Liver (tissue), 3 donors: Measurements from ENCODE around the gene XXYLT1.

Experiments
- ATF3 ChIP-seq: IDR thresholded peaks from 2 replicates; pipeline ENCODE4 v1.6.1; 2016; ENCODE audit warnings: antibody characterized with exemption
- CTCF ChIP-seq: fragments of 150-350 bp; IDR thresholded peaks from 2 replicates; pipeline ENCODE4 v1.5.1; 2017; ENCODE audit warnings: improper control_type of control experiment, low read depth, low read length; ENCODE audit not compliant: missing input control
- MAX ChIP-seq: IDR thresholded peaks from 2 replicates; pipeline ENCODE4 v1.6.1; 2016; ENCODE audit warnings: antibody characterized with exemption
- RAD21 ChIP-seq, 2 donors: IDR thresholded peaks; 2 replicates each; pipeline ENCODE4 v1.6.1; 2016; ENCODE audit warnings: antibody characterized with exemption in 2 of 2, mild to moderate bottlenecking in 2 of 2
- REST ChIP-seq: IDR thresholded peaks from 2 replicates; pipeline ENCODE4 v1.6.1; 2016; ENCODE audit warnings: antibody characterized with exemption, mild to moderate bottlenecking
- RXRA ChIP-seq, 2 donors: IDR thresholded peaks; 2 replicates each; pipeline ENCODE4 v1.6.1; 2017 to 2018; ENCODE audit warnings: antibody characterized with exemption in 2 of 2, mild to moderate bottlenecking in 1 of 2
- TAF1 ChIP-seq: conservative IDR thresholded peaks from 2 replicates; pipeline ENCODE4 v1.6.1; 2016; ENCODE audit warnings: antibody characterized with exemption, mild to moderate bottlenecking
- ZBTB33 ChIP-seq: IDR thresholded peaks from 2 replicates; pipeline ENCODE4 v1.6.1; 2016; ENCODE audit warnings: antibody characterized with exemption
- donor health status: healthy.
- donor health status: healthy.

GRCh38 chr3:195064300-195064931 lies 206.5 kb downstream of the XXYLT1 start:
- TF ChIP-seq RAD21 (IDR thresholded peaks at IDR 0.05), result no peak
- no peak for TF ChIP-seq REST
- TF ChIP-seq ATF3, result no peak
- no peak for TF ChIP-seq ZBTB33
- no peak for TF ChIP-seq TAF1
- TF ChIP-seq CTCF, result no peak
- TF ChIP-seq MAX, result no peak
- no peak for TF ChIP-seq RXRA (IDR thresholded peaks at IDR 0.05)
